Astrocyte (in vitro differentiated cells and primary cell): ENCODE results near the gene PRADC1. TPM values are rescaled to one million over a fixed set of nuclear protein-coding genes. Genes with fewer than 3 reads are reported as not detected.

ENCODE experiments used
- DNase-seq: peaks from one replicate; pipeline ENCODE4 v3.0.0-alpha.2; 2010; ENCODE audit warnings: low read depth
- FAIRE-seq: peaks from 2 replicates; lab custom pipeline; 2011; peaks lifted over from hg19 to GRCh38; lab: Jason Lieb, UNC
- H2AFZ ChIP-seq: 2 replicates; pipeline ENCODE4 v1.6.0; 2012; ENCODE audit warnings: low read depth, low read length, inconsistent platforms
- H3K27ac ChIP-seq: 2 replicates; pipeline ENCODE4 v1.5.1; 2011; ENCODE audit warnings: low read depth, low read length, inconsistent platforms
- H3K27me3 ChIP-seq: 2 replicates; pipeline ENCODE4 v1.6.0; 2011; ENCODE audit warnings: low read length, inconsistent platforms; ENCODE audit not compliant: insufficient read depth
- H3K36me3 ChIP-seq: 2 replicates; pipeline ENCODE4 v1.5.1; 2011; ENCODE audit warnings: low read length, inconsistent platforms; ENCODE audit not compliant: insufficient read depth
- H3K4me1 ChIP-seq: 2 replicates; pipeline ENCODE4 v1.5.1; 2011; ENCODE audit warnings: low read length, inconsistent platforms; ENCODE audit not compliant: insufficient read depth
- H3K4me2 ChIP-seq: 2 replicates; pipeline ENCODE4 v1.6.0; 2012; ENCODE audit warnings: low read length, inconsistent platforms
- H3K4me3 ChIP-seq: 2 replicates; pipeline ENCODE4 v1.5.1; 2011; ENCODE audit warnings: low read depth, mild to moderate bottlenecking, low read length, inconsistent platforms; ENCODE audit not compliant: insufficient read depth
- H3K79me2 ChIP-seq: 2 replicates; pipeline ENCODE4 v1.6.0; 2012; ENCODE audit warnings: mild to moderate bottlenecking, low read length, inconsistent platforms; ENCODE audit not compliant: insufficient read depth
- H3K9ac ChIP-seq: 2 replicates; pipeline ENCODE4 v1.6.0; 2012; ENCODE audit warnings: mild to moderate bottlenecking, low read length, inconsistent platforms
- H3K9me3 ChIP-seq: 2 replicates; pipeline ENCODE4 v1.5.1; 2012; ENCODE audit warnings: low read depth, mild to moderate bottlenecking, low read length, inconsistent platforms; ENCODE audit not compliant: insufficient read depth
- H4K20me1 ChIP-seq: 2 replicates; pipeline ENCODE4 v1.6.0; 2012; ENCODE audit warnings: low read length, inconsistent platforms; ENCODE audit not compliant: insufficient read depth
- H3K27ac Mint-ChIP-seq: one replicate; pipeline ENCODE4 v1.8.0; 2021; ENCODE audit warnings: mild to moderate bottlenecking, mixed read lengths; ENCODE audit not compliant: unreplicated experiment
- H3K27me3 Mint-ChIP-seq: one replicate; pipeline ENCODE4 v1.8.0; 2021; ENCODE audit warnings: low read depth, mixed read lengths; ENCODE audit not compliant: unreplicated experiment
- H3K36me3 Mint-ChIP-seq: one replicate; pipeline ENCODE4 v1.8.0; 2021; ENCODE audit warnings: low read depth, mixed read lengths; ENCODE audit not compliant: unreplicated experiment
- H3K4me1 Mint-ChIP-seq: one replicate; pipeline ENCODE4 v1.8.0; 2021; ENCODE audit warnings: low read depth, mixed read lengths; ENCODE audit not compliant: unreplicated experiment
- H3K4me3 Mint-ChIP-seq: one replicate; pipeline ENCODE4 v1.8.0; 2021; ENCODE audit warnings: mild to moderate bottlenecking, moderate library complexity, mixed read lengths; ENCODE audit not compliant: unreplicated experiment
- H3K9me3 Mint-ChIP-seq: one replicate; pipeline ENCODE4 v1.8.0; 2021; ENCODE audit warnings: mild to moderate bottlenecking, mixed read lengths; ENCODE audit not compliant: unreplicated experiment
- EZH2 ChIP-seq: IDR thresholded peaks from 2 replicates; pipeline ENCODE4 v1.6.1; 2012; ENCODE audit warnings: mild to moderate bottlenecking, low read length, inconsistent platforms; ENCODE audit not compliant: insufficient read depth
- total RNA-seq: library from RNA; stranded (reverse); gene quantifications from 2 replicates; pipeline ENCODE4 v1.2.1, GENCODE V29; 2021
- TF ChIP-seq, protein P1 (sequence below): IDR thresholded peaks from 2 replicates; pipeline ENCODE4 v1.5.1; 2011; ENCODE audit warnings: low read depth, mild to moderate bottlenecking, inconsistent platforms, low read length, moderate library complexity; ENCODE audit not compliant: insufficient read depth

PRADC1 gene
- total RNA-seq, 1 donor from 2014 or later, result 13.1 TPM

DNA sequence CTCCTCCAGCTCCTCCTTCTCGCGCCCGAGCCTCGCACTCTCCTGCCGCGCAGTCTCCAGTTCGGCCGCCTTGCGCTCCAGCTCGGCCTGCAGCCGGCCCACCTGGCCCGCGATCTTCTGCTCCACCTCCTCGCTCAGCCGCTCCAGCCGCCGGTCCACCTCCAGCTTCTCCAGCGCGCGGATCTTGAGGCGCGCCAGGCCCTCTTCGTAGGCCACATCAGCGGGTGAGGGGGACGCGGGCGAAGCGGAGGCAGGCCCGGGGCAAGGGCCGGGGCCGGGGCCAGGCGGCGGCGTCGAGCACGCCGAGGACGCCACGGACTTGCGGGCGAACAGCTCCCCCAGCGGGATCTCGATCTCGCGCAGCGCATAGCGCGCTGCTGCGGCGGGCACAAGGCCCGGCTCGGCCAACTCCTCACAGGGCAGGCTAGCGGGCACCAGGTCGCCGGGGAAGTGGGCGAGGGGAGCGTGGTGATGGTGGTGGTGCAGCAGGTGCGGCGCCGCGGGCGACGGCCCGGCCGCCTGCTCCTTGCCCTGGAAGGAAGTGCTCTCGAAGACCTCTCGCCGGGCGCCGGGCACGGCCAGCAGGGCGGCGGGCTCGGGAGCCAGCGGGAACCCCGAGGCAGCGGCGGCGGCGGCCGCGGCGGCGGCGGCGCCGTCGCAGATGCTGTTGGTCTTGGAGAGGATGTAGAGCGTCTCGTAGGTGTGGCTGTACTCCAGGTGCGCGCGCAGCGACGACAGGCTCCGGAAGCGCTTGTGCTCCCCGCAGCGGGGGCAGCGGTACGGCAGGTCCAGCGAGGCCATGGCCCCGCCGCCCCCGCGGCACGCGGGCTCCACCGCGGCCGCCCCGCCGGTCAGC lies 36.0 kb upstream of the PRADC1 start:
- peaks cover 5% of the 10 kb centered on the region for H3K4me1 ChIP-seq
- DNase-seq, result no peak
- H3K4me2 ChIP-seq, result peak overlapping the region; percentile 74
- TF ChIP-seq, protein P1, sequence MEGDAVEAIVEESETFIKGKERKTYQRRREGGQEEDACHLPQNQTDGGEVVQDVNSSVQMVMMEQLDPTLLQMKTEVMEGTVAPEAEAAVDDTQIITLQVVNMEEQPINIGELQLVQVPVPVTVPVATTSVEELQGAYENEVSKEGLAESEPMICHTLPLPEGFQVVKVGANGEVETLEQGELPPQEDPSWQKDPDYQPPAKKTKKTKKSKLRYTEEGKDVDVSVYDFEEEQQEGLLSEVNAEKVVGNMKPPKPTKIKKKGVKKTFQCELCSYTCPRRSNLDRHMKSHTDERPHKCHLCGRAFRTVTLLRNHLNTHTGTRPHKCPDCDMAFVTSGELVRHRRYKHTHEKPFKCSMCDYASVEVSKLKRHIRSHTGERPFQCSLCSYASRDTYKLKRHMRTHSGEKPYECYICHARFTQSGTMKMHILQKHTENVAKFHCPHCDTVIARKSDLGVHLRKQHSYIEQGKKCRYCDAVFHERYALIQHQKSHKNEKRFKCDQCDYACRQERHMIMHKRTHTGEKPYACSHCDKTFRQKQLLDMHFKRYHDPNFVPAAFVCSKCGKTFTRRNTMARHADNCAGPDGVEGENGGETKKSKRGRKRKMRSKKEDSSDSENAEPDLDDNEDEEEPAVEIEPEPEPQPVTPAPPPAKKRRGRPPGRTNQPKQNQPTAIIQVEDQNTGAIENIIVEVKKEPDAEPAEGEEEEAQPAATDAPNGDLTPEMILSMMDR, result no peak
- TF ChIP-seq EZH2, result peak; percentile 94
- no peaks in the 10 kb centered on the region for H3K9me3 ChIP-seq
- no peak overlapping the region for H3K27ac Mint-ChIP-seq
- FAIRE-seq, result no peak
- peaks cover 39% of the 10 kb centered on the region for H3K27me3 Mint-ChIP-seq
- H3K4me1 Mint-ChIP-seq, result peaks cover 14% of the 10 kb centered on the region
- peaks cover 4% of the 10 kb centered on the region for H3K9me3 Mint-ChIP-seq
- peaks cover 34% of the 10 kb centered on the region for H3K27me3 ChIP-seq
- H3K4me3 Mint-ChIP-seq, result no peak overlapping the region
- H3K27ac ChIP-seq, result no peak overlapping the region
- H3K9ac ChIP-seq, result no peak overlapping the region
- peaks cover 19% of the 10 kb centered on the region for H3K36me3 Mint-ChIP-seq
- H3K79me2 ChIP-seq, result no peaks in the 10 kb centered on the region
- peaks cover 38% of the 10 kb centered on the region for H4K20me1 ChIP-seq
- H2AFZ ChIP-seq, result peak overlapping the region; percentile 52
- H3K4me3 ChIP-seq, result no peak overlapping the region
- no peaks in the 10 kb centered on the region for H3K36me3 ChIP-seq

GRCh38 chr2:73268366-73268829 lies 35.4 kb upstream of the PRADC1 start:
- DNase-seq, result no peak
- H3K27me3 Mint-ChIP-seq, result peaks cover 39% of the 10 kb centered on the region
- Histone ChIP-seq H3K4me3 (no peak overlapping the region), H3K36me3 (no peaks in the 10 kb centered on the region), H2AFZ (peak overlapping the region; percentile 52), H3K9ac (no peak overlapping the region), H3K27me3 (peaks cover 34% of the 10 kb centered on the region), H3K4me1 (peaks cover 5% of the 10 kb centered on the region), H3K27ac (no peak overlapping the region), H3K9me3 (no peaks in the 10 kb centered on the region), H3K79me2 (no peaks in the 10 kb centered on the region), H3K4me2 (peak overlapping the region; percentile 74), H4K20me1 (peaks cover 38% of the 10 kb centered on the region)
- peaks cover 14% of the 10 kb centered on the region for H3K4me1 Mint-ChIP-seq
- no peak overlapping the region for H3K27ac Mint-ChIP-seq
- H3K9me3 Mint-ChIP-seq, result peaks cover 4% of the 10 kb centered on the region
- peak overlapping the region; percentile 43 for H3K4me3 Mint-ChIP-seq
- no peak for FAIRE-seq
- H3K36me3 Mint-ChIP-seq, result peaks cover 16% of the 10 kb centered on the region
- no peak for TF ChIP-seq EZH2
- TF ChIP-seq, protein P1, result no peak

DNA sequence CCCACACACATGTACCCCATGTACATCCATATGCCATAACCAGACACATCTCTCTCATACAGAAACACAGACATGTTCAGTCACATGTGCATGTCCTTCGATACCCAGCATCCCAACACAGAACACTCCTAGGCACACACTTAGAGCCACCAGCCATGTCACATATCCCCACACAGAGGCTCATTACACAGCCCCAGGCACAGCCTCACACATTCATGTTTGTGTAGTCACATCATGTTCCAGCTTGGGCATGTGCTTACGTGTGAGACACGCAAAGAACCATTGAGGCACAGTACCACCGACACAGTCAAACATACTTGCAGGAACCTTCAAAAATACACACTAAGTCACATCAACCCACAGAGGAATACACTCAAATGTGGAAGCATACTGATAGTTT lies 34.0 kb upstream of the PRADC1 start:
- Mint-ChIP-seq H3K27me3 (peaks cover 39% of the 10 kb centered on the region), H3K27ac (no peak overlapping the region), H3K4me1 (peaks cover 14% of the 10 kb centered on the region), H3K9me3 (peaks cover 4% of the 10 kb centered on the region), H3K36me3 (peaks cover 16% of the 10 kb centered on the region), H3K4me3 (no peak overlapping the region)
- FAIRE-seq, result no peak
- no peak overlapping the region for H3K9ac ChIP-seq
- H3K4me2 ChIP-seq, result no peak overlapping the region
- H3K27me3 ChIP-seq, result peaks cover 34% of the 10 kb centered on the region
- peaks cover 33% of the 10 kb centered on the region for H4K20me1 ChIP-seq
- no peaks in the 10 kb centered on the region for H3K79me2 ChIP-seq
- peaks cover 5% of the 10 kb centered on the region for H3K4me1 ChIP-seq
- no peak for DNase-seq
- H3K9me3 ChIP-seq, result no peaks in the 10 kb centered on the region
- no peak overlapping the region for H2AFZ ChIP-seq
- no peaks in the 10 kb centered on the region for H3K36me3 ChIP-seq
- TF ChIP-seq, protein P1, result no peak
- TF ChIP-seq EZH2, result no peak
- no peak overlapping the region for H3K4me3 ChIP-seq
- H3K27ac ChIP-seq, result no peak overlapping the region
